ENCODE data around the gene ENAM.
A peak's percentile ranks its signal among the peaks of the same experiment; 100 is the strongest.
"Not testable (repeated sequence)": the region's sequence is repeated elsewhere in the genome, so short reads cannot be mapped to it uniquely, and the experiment has no call there.

ENAM gene

DNA sequence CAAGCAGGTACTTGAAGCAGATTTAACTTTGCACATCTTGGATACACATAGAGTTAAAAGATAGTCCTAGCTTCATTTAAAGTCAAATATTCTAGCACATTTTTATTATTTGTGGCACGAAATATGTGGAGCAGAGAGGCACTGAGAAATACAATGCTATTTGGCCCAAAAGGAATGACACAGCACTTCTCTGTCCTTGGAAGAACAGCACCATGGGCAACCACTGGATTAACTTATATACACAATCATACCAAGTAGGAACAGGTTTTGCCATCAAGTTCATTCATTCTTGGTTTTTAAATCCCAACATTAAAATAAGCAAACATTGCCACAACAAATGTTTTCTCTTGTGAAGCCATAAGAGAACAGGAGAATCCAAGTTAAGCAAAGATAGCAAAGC lies 924 bp upstream of the ENAM start:
- no peak for DNase-seq

- DNase-seq: no peak
These were observed 1.0 kb downstream of the ENAM start for GRCh38 chr4:70629469-70630090.

GRCh38 chr4:70630162-70630561 lies 1.6 kb downstream of the ENAM start:
- no peak for DNase-seq

DNA sequence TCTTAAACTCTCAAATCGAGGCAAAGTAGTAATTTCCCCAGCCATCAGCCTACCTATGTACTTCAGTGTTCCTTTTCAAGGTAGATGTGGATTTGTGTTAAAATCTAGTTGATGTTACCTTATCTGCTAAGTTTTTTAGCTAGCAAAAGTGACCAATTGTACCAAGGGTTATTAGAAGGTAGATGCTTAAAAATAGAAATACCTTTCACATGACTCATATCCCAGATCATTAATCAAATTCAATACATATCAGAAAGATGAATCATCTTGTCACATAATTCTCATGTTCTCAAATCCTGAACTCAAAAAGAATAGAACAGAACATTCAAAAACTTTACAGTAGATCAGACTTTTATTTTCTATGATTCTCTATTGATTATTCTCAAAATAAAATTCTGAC lies 3.5 kb downstream of the ENAM start:
- no peak for DNase-seq

DNA sequence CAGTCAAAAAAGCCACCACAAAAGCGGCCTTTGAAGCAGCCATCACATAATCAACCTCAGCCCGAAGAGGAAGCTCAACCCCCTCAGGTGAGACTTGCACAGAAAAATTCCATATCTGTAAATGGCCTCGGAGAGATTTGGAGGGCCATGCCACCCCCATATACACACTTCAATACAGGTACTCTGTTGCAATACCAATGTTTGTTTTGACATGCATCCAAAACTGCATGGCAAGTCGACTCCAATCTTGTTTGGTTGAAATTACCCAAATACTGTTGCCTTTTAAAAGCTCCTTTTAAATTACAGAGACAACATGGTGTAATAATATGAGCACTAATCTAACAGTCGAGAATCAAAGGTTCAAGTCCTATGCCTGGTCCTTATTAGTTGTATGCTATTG lies 5.9 kb downstream of the ENAM start:
- DNase-seq: no peak

DNA sequence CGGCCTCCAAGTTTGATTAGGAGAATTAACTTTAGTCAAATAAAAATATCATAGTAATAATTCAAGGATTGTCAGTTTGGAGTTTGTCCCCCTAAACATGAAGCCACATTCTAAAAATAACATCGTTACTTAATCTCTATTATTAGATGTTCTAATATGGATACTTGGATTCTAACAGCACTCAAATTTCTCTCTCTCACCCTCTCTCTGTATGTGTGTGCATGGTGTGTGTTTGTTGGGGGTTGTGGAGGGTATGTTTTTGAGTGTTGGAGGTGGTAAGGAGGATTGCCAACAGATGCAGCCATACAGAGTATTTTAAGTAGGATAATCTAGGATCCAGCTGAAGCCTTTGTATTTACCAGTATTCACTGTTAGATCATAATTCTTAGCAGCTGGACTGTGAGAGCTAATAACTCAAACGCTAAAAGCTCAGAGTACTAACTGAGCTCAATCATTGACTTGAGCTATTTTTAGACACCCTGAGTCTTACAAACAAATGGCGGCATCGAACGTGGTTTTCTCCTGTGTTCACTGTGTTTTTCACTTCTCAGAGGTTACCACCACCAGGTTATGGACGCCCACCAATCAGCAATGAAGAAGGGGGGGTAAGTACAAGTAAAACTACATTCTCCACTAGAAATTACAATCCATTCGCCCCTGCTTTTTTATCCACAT lies 8.8 kb downstream of the ENAM start:
- peak; percentile 18 for DNase-seq

- DNase-seq: no peak
These were observed 11.6 kb downstream of the ENAM start for GRCh38 chr4:70640192-70640591.

GRCh38 chr4:70650741-70651140 lies 22.2 kb downstream of the ENAM start:
- not testable (repeated sequence) for DNase-seq

DNA sequence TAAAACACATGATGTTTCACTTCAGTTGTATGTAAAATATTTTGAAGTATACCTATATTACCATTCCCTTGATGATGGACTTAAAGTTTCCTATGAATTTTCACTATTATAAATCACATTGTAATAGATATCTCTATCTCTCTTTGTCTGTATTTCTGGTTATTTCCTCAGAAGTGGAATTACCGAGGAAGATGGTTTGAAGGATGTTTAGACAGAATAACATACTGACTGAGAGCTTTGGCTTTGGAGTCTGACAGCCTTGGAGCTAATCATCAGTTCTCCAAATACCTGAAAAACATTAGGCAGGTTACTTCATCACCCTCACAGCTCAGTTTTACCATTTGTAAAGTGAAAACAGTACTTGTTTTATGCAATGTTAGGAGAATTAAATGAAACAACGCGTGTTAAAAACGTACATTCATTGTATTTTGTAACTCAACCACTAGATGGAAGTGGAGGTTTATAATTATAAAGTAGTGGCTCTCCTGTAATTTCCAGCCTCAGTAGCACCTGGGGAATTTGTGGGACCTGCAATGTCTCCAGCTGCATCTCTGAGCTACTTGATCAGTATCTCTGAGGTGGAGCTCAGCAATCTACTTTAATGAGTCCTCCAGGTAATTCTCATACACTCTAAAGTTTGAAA lies 23.4 kb downstream of the ENAM start:
- DNase-seq: peak; percentile 39

GRCh38 chr4:70654605-70655011 lies 26.1 kb downstream of the ENAM start:
- DNase-seq: no peak

DNA sequence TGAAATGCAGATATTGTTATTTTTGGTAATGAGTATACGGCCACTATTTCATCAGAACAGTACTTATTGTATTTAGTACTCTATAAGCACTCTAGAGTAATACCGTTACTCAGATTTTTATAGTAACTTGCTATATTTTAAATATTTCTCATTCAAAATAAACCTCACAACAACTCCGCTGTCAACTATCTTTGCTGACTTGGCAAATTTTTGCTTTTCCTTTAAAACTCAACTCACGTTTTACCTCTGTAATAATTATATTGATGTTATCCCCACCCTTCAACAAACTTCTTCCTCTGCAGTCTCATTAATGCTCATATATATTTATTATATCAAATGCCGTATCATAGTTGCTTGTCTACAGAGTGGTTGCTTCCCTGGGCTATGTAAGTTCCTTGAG lies 28.8 kb downstream of the ENAM start:
- no peak for DNase-seq

DNA sequence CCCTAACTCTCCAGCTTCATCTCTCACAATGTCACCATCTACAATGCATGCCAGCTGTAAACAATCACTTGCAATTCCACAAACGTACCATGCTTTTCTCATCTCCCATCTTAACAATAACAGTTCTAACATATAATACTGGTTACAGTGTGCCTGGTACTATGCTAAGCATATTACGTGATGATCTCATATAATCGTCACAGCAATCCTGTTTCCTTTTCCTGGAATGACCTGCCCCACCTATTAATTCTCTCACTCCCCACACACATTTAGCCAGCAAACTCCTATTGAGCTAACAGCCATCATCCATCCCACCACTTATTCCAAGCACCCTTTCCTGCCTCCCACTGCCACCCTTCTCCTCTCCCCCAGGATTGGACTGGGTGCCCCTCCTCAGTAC lies 29.9 kb downstream of the ENAM start:
- no peak for DNase-seq

- DNase-seq: no peak
These were observed 31.6 kb downstream of the ENAM start for GRCh38 chr4:70660106-70660505.

DNA sequence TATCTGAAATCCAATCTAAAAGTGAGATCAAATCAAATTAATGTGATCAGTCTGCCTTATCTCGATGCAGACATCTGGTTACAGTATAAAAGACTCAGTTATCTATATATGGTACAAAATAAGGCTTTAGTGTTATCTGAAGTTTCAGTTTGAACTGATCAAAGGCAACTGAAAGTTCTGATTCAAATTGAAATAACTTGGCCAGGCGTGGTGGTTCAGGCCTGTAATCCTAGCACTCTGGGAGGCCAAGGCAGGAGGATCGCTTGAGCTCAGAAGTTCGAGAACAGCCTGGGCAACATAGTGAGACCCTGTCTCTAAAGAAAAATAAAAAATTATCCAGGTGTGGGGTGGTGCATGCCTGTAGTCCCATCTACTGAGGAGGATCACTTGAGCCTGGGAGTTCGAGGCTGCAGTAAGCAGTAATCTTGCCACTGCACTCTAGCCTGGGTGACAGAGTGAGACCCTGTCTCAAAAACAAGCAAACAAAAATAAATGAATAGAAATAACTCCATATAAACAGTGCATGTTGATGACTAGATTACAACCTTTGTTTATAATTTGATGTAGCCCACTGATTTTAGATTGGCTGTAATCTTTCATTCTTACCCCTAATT lies 32.9 kb downstream of the ENAM start:
- DNase-seq: not testable (repeated sequence)

GRCh38 chr4:70666369-70666768 lies 37.8 kb downstream of the ENAM start, which contains the start of gene JCHAIN:
TSS of gene JCHAIN (minus strand) at chr4:70666508. CDS start at chr4:70666490, 18 bp downstream.
- no peak for DNase-seq

DNA sequence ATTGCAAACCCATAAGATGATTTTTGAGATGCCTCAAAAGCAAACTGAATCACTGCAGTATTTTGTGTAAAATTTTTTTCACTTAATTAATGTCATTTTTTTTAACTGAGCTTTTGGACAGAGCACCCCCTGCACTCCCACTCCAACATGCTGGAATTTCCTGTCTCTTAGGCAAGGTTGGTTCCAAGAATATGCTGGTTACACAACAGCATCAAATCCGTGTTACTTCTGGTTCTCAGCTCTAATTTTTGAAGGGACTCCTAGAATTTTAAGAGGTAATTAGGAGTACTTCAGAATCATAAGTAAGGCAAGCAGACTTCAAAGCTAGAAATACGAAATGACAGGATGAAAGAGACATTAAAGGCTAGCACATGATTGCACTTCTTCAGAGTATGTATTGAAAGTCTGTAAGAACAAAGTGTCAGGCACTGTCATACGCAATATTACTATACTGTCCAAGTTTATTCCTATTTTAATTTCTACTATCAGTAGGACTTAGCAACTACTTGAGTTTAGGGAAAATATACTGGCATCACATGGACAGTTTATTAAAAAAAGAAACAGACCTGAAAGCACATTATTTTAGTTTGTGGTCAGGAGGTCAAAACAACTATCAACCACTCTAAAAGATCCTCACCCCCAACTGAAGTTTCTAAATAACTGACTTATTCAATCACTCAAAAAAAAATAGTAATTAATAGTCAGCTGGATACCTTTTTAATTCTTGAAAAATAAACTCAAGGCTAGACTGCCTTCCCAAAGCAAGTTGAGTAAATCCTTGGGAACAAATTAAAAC lies 39.4 kb downstream of the ENAM start:
- no peak for DNase-seq

DNA sequence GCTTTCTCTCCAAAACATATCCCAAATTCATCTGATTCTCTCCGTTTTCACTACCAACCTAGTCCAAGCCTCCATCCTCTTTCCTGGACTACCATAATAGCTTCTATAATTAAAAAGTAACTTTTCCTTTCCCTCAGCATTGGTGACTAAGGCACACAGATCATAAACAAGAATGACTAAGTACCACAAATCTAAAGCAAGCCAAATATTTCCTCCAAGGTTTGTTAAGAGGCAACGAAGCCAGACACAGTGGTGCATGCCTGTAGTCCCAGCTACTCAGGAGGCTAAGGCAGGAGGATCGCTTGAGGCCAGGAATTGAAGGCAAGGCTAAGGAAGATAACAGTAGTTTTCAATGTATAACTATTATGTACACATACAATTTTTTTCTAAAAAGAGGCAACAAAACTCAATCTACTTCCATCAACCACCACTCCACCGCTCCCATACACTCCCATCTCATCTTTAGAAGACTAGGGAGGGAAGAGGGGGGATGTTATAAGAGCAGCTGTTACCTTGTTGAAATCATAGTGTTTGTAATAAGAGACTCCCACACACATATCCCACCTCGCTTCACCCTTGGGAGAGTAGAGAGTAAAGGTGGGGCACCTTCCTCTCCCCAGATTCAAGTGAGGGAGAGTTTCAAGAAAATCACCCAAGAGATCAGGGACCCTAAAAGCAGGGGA lies 41.9 kb downstream of the ENAM start:
- no peak for DNase-seq

DNA sequence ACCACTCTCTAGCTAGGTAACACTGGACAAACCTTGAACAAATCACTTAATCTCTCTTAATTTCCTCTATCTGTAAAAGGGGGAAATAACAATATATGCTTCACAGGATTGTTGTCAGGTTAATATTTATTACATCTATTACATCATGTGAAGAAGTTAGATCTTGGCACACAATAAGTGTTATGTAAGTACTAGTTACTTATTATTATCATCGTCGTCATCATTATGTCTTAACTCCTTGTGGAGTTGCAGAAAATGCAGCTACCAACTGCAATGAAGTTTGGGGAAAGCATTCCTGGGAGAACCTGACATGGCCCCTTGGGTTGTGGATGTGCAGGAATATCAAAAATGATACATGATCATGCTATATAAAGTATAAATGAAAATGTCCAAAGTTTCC lies 42.5 kb downstream of the ENAM start:
- DNase-seq: no peak

DNA sequence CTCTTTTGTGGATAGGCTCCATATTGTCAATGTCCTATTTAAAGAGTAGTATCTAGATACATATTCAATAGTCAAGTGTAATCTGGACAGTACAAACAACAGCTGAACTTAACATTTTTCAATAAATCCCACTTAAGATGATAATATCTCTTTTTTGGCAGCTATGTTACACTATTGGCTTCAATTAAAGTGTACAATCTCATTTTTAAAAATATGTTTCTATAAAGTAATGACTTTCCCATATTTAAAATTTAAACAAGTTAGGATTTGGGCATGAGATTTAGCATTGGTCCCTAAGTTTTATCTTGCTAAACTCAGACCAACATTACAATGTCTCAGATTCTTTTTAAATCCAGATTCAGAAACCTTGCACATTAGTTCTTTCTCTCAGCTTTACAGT lies 45.6 kb downstream of the ENAM start:
- DNase-seq: no peak

- DNase-seq: no peak
These were observed 46.2 kb downstream of the ENAM start for GRCh38 chr4:70674731-70675130.

DNA sequence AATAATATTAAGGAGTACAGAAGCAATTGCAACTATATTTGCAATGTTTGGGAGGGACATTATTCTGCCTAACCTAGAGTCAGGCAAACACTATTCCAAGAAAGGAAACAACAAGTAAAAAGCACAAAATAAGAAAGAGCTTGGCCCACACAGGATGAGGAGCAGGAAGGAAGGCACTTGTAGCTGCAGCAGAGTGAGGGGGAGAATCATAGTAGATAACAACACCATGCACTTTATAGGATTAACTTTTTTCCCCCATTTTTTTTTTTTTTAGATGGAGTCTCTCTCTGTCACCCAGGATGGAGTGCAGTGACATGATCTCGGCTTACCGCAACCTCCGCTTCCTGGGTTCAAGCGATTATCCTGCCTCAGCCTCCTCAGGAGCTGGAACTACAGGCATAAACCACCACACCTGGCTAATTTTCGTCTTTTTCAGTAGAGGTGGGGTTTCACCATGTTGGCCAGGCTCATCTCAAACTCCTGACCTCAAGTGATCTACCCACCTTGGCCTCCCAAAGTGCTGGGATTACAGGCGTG lies 48.1 kb downstream of the ENAM start:
- DNase-seq: no peak

DNA sequence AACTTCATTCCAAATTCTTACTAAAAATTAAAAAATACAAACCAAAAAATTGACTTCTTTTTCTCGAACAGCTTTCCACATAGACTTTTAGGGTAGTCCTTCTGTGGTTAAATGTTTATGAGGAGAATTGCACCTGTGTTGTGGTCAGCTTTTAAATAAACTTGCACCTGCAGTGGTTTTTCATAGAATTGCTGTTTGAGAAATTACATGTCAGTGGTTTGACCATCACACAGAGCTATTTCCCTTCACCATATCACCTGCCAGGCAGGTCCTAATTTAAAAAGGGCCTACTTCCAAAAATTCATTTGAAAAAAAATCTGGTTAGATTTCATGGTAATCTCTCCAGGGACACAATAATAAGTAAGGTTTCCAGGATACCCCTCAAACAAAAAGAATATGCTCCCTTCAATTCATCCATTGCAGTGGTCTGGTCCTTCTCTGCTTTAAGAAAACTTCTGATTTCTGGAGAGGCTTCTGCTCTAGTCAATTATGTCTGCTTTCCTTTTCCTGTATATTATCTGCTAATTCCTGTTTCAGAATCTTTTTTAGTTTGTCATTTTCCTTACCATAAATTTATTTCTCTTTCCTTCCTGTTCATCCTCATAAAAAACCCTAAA lies 49.9 kb downstream of the ENAM start:
- DNase-seq: no peak

All from NCI-H1417 treated with DMSO at 0.1 percent for 48 hours (cell line).